ENCODE results near the gene RALGAPA2. TPM values are rescaled to one million over a fixed set of nuclear protein-coding genes. Genes with fewer than 3 reads are reported as not detected.

RALGAPA2 gene
- total RNA-seq, 1 experiment from 2014 or later, result 9.8 TPM

- no peak overlapping the region for H3K27ac Mint-ChIP-seq (ENCODE audit: low read depth, unreplicated experiment)
- DNase-seq (ENCODE audit: unreplicated experiment), result no peak
- ChIA-PET CTCF (interaction anchor here (0.7 to 2.6 kb wide), 4 partner anchors 20 to 387 kb away, joined by 3 to 16 read pairs (median 4); no protein-coding TSS in a partner anchor), POLR2A (interaction anchor here (0.9 kb wide), 1 partner anchor 488 kb away, joined by 4 read pairs; no protein-coding TSS in a partner anchor)
- no peak overlapping the region for H3K4me3 Mint-ChIP-seq (ENCODE audit: unreplicated experiment)
- no peaks in the 10 kb centered on the region for H3K9me3 Mint-ChIP-seq (ENCODE audit: unreplicated experiment)
- H3K27me3 Mint-ChIP-seq (ENCODE audit: insufficient read depth, unreplicated experiment), result no peaks in the 10 kb centered on the region
- no peak for TF ChIP-seq CTCF (IDR thresholded peaks at IDR 0.05; ENCODE audit: unreplicated experiment)
- peaks cover 20% of the 10 kb centered on the region for H3K36me3 Mint-ChIP-seq (ENCODE audit: insufficient read depth, unreplicated experiment)
- H3K4me1 Mint-ChIP-seq (ENCODE audit: insufficient read depth, unreplicated experiment), result no peaks in the 10 kb centered on the region
- no TSS peak for BruUV-seq (replicated peaks)
- intact Hi-C loops (cut with micrococcal nuclease), result no loop called here
Measured at GRCh38 chr20:20573797-20574196, 138.6 kb downstream of the RALGAPA2 start.

- ChIA-PET POLR2A (no interaction called here), CTCF (interaction anchor here (1.3 kb wide), 1 partner anchor 487 kb away, joined by 6 read pairs; no protein-coding TSS in a partner anchor)
- TF ChIP-seq CTCF (IDR thresholded peaks at IDR 0.05; ENCODE audit: unreplicated experiment), result no peak
- no peak for DNase-seq (ENCODE audit: unreplicated experiment)
- intact Hi-C loops (cut with micrococcal nuclease), result no loop called here
- Mint-ChIP-seq H3K36me3 (ENCODE audit: insufficient read depth, unreplicated experiment) (peaks cover 25% of the 10 kb centered on the region), H3K27ac (ENCODE audit: low read depth, unreplicated experiment) (no peak overlapping the region), H3K4me3 (ENCODE audit: unreplicated experiment) (no peak overlapping the region), H3K9me3 (ENCODE audit: unreplicated experiment) (no peaks in the 10 kb centered on the region), H3K27me3 (ENCODE audit: insufficient read depth, unreplicated experiment) (no peaks in the 10 kb centered on the region), H3K4me1 (ENCODE audit: insufficient read depth, unreplicated experiment) (no peaks in the 10 kb centered on the region)
- BruUV-seq (replicated peaks), result no TSS peak
Measured at GRCh38 chr20:20571068-20571780, 141.2 kb downstream of the RALGAPA2 start.

- no peak overlapping the region for H3K4me3 Mint-ChIP-seq (ENCODE audit: unreplicated experiment)
- H3K4me1 Mint-ChIP-seq (ENCODE audit: insufficient read depth, unreplicated experiment), result no peaks in the 10 kb centered on the region
- no peaks in the 10 kb centered on the region for H3K27me3 Mint-ChIP-seq (ENCODE audit: insufficient read depth, unreplicated experiment)
- CTCF ChIA-PET, result interaction anchor here (0.7 to 2.3 kb wide), 6 partner anchors 8 to 1552 kb away, joined by 3 to 8 read pairs (median 4); no protein-coding TSS in a partner anchor
- no peak overlapping the region for H3K27ac Mint-ChIP-seq (ENCODE audit: low read depth, unreplicated experiment)
- peak; percentile 81 for TF ChIP-seq CTCF (IDR thresholded peaks at IDR 0.05; ENCODE audit: unreplicated experiment)
- intact Hi-C loops (cut with micrococcal nuclease), result loop anchor here (1.0 to 5.0 kb wide), 5 partner anchors 104 to 484 kb away; no protein-coding TSS in a partner anchor
- BruUV-seq (replicated peaks), result no TSS peak
- peak; percentile 49 for DNase-seq (ENCODE audit: unreplicated experiment)
- peaks cover 20% of the 10 kb centered on the region for H3K36me3 Mint-ChIP-seq (ENCODE audit: insufficient read depth, unreplicated experiment)
- no peaks in the 10 kb centered on the region for H3K9me3 Mint-ChIP-seq (ENCODE audit: unreplicated experiment)
- POLR2A ChIA-PET, result interaction anchor here (1.2 kb wide), 1 partner anchor 485 kb away, joined by 3 read pairs; no protein-coding TSS in a partner anchor
Measured at GRCh38 chr20:20568604-20569205, 143.7 kb downstream of the RALGAPA2 start.

GRCh38 chr20:20567712-20568111 is 144.7 kb downstream of the RALGAPA2 start:
- CTCF ChIA-PET, result interaction anchor here (0.6 to 2.3 kb wide), 9 partner anchors 8 to 483 kb away, joined by 3 to 8 read pairs (median 3); no protein-coding TSS in a partner anchor
- no TSS peak for BruUV-seq (replicated peaks)
- no peak for TF ChIP-seq CTCF (IDR thresholded peaks at IDR 0.05; ENCODE audit: unreplicated experiment)
- no peaks in the 10 kb centered on the region for H3K9me3 Mint-ChIP-seq (ENCODE audit: unreplicated experiment)
- intact Hi-C loops (cut with micrococcal nuclease), result loop anchor here (1.0 to 5.0 kb wide), 5 partner anchors 103 to 483 kb away; no protein-coding TSS in a partner anchor
- H3K4me1 Mint-ChIP-seq (ENCODE audit: insufficient read depth, unreplicated experiment), result no peaks in the 10 kb centered on the region
- POLR2A ChIA-PET, result interaction anchor here (1.2 to 3.2 kb wide), 2 partner anchors 18 to 515 kb away, joined by 5 to 18 read pairs; partner anchors contain the start of genes CFAP61 and CRNKL1
- no peak overlapping the region for H3K4me3 Mint-ChIP-seq (ENCODE audit: unreplicated experiment)
- no peaks in the 10 kb centered on the region for H3K27me3 Mint-ChIP-seq (ENCODE audit: insufficient read depth, unreplicated experiment)
- peaks cover 20% of the 10 kb centered on the region for H3K36me3 Mint-ChIP-seq (ENCODE audit: insufficient read depth, unreplicated experiment)
- no peak for DNase-seq (ENCODE audit: unreplicated experiment)
- H3K27ac Mint-ChIP-seq (ENCODE audit: low read depth, unreplicated experiment), result no peak overlapping the region

Measured in MCF 10A (cell line).